ENCODE measurements around the gene SPATA20. TPM values are rescaled to one million over a fixed set of nuclear protein-coding genes. Genes with fewer than 3 reads are reported as not detected.

SPATA20 gene
- total and polyA plus RNA-seq, 2 of the 4 experiments (the other 2 are of a cell fraction), result 17.0 to 35.0 TPM

GRCh38 chr17:50507871-50508572 lies 39.0 kb upstream of the SPATA20 start, which contains the start of gene MYCBPAP (continued):
- no peak for TF ChIP-seq RCOR1 (IDR thresholded peaks at IDR 0.05; ENCODE audit: insufficient replicate concordance, low read length)

GRCh38 chr17:50508573-50509460 lies 38.2 kb upstream of the SPATA20 start:
- peak overlapping the region; percentile 62 for H3K4me2 ChIP-seq (ENCODE audit: low read depth, low read length)
- WGBS, 2 experiments (ENCODE audit: extremely low coverage in 2 of 2, insufficient read length in 1 of 2), result 29% methylated on average over 14 of the region's 32 CpGs; no CpG with 5 or more reads in 1 of the 2 experiments
- ChIA-PET POLR2A (ENCODE audit: unreplicated experiment) (no interaction called here), CTCF (interaction anchor here (1.5 kb wide), 1 partner anchor 29 kb away, joined by 4 read pairs; no protein-coding TSS in a partner anchor)
- dilution Hi-C loops (cut with HindIII; ENCODE audit: low sequenced_read_pairs, unreplicated experiment) (no loop called here), intact Hi-C loops (cut with micrococcal nuclease) (no loop called here), in situ Hi-C loops (cut with MboI; ENCODE audit: low sequenced_read_pairs) (no loop called here)
- H4K91ac ChIP-seq (ENCODE audit: insufficient read depth, low read depth, low read length), result 0 out of 2 replicates have a peak overlapping the region, but pooled peaks have one; percentile 13
- peak overlapping the region; percentile 31 for H3K4ac ChIP-seq (ENCODE audit: low read depth, low read length)
- H3K18ac ChIP-seq (ENCODE audit: low read depth, low read length), result no peak overlapping the region
- peak overlapping the region; percentile 19 for H3K9ac ChIP-seq (ENCODE audit: low read depth, low read length)
- H4K5ac ChIP-seq (ENCODE audit: low read depth, low read length), result peak overlapping the region; percentile 44; the same call in 1 of the 2 replicates
- peak overlapping the region; percentile 43 for H3K4me3 ChIP-seq (ENCODE audit: insufficient read depth, low read depth, low read length)
- H2BK15ac ChIP-seq (ENCODE audit: low read depth, low read length), result no peak overlapping the region
- no peak for ATAC-seq (ENCODE audit: low read depth)
- peak overlapping the region; percentile 5; the same call in 1 of the 2 replicates for H3K23ac ChIP-seq (ENCODE audit: low read depth, low read length)
- H3K9me3 ChIP-seq (ENCODE audit: control insufficient read depth, insufficient read depth, low read length), result no peaks in the 10 kb centered on the region
- peak overlapping the region; percentile 53 for H2AK9ac ChIP-seq (replicated peaks; ENCODE audit: low read depth, low read length, poor library complexity)
- no peak for DNase-seq
- H2BK20ac ChIP-seq (ENCODE audit: low read depth, low read length), result no peak overlapping the region
- H4K8ac ChIP-seq (ENCODE audit: low read depth in 2 of 2, low read length in 2 of 2), result peak overlapping the region; percentile 47 to 98
- BruUV-seq (replicated peaks), result no TSS peak
- peak overlapping the region; percentile 4; the same call in 1 of the 2 replicates for H3K27ac ChIP-seq (ENCODE audit: insufficient read depth, low read length)
- peak overlapping the region; percentile 96 for H2AFZ ChIP-seq (replicated peaks; ENCODE audit: low read length, poor library complexity)
- peaks cover 0 to 3% of the 10 kb centered on the region in 2 experiments; a peak in 1 of 4 replicates for H3K79me1 ChIP-seq (ENCODE audit: low read depth in 1 of 2, low read length in 2 of 2)
- 0 out of 2 replicates have a peak overlapping the region, but pooled peaks have one; percentile 64 for H3K14ac ChIP-seq (replicated peaks; ENCODE audit: low read depth, low read length)
- no peaks in the 10 kb centered on the region for H3K36me3 ChIP-seq (ENCODE audit: control insufficient read depth, insufficient read depth, low read length)
- peak overlapping the region; percentile 67; the same call in 1 of the 2 replicates for H2AK5ac ChIP-seq (ENCODE audit: low read depth, low read length)
- H3K56ac ChIP-seq (ENCODE audit: extremely low read depth, insufficient read depth, low read length), result peak overlapping the region; percentile 17; the same call in 1 of the 2 replicates
- peaks cover 2% of the 10 kb centered on the region for H3K4me1 ChIP-seq (ENCODE audit: control insufficient read depth, insufficient read depth, low read length)
- no peaks in the 10 kb centered on the region; the same call in 1 of the 2 replicates for H3K27me3 ChIP-seq (ENCODE audit: control insufficient read depth, insufficient read depth, low read length)
- H4K20me1 ChIP-seq (ENCODE audit: insufficient read depth, low read length), result no peaks in the 10 kb centered on the region
- no peak for TF ChIP-seq RFX5 (IDR thresholded peaks at IDR 0.05; ENCODE audit: low read depth, low read length)
- TF ChIP-seq MAZ (IDR thresholded peaks at IDR 0.05; ENCODE audit: borderline replicate concordance, low read depth, low read length), result 0 out of 2 replicates have a peak, but pooled peaks have one; percentile 4
- peak overlapping the region; percentile 33; the same call in 1 of the 2 replicates for H2BK120ac ChIP-seq (ENCODE audit: low read depth, low read length)
- no peak overlapping the region for H2BK5ac ChIP-seq (ENCODE audit: low read depth, low read length, poor library complexity, severe bottlenecking)
- H3K9me1 ChIP-seq (ENCODE audit: insufficient read depth, low read length), result peaks cover 13% of the 10 kb centered on the region
